OCI-LY1 (cell line): ENCODE results near the gene POLR2F.

Source experiments
- EZH2 ChIP-seq: fragments of 200-600 bp; sonication (generic), shearing (Covaris generic); IDR thresholded peaks from 2 replicates; pipeline ENCODE4 v1.8.0; 2017; ENCODE audit warnings: borderline replicate concordance, mixed run types, mild to moderate bottlenecking, antibody characterized with exemption, low read length, moderate library complexity, mixed read lengths
- TF ChIP-seq, protein P1 (sequence below): fragments of 200-600 bp; sonication (generic), shearing (Covaris generic); IDR thresholded peaks from 2 replicates; pipeline ENCODE4 v1.5.1; 2017; ENCODE audit warnings: mild to moderate bottlenecking, antibody characterized with exemption, low read length, moderate library complexity, mixed read lengths

DNA sequence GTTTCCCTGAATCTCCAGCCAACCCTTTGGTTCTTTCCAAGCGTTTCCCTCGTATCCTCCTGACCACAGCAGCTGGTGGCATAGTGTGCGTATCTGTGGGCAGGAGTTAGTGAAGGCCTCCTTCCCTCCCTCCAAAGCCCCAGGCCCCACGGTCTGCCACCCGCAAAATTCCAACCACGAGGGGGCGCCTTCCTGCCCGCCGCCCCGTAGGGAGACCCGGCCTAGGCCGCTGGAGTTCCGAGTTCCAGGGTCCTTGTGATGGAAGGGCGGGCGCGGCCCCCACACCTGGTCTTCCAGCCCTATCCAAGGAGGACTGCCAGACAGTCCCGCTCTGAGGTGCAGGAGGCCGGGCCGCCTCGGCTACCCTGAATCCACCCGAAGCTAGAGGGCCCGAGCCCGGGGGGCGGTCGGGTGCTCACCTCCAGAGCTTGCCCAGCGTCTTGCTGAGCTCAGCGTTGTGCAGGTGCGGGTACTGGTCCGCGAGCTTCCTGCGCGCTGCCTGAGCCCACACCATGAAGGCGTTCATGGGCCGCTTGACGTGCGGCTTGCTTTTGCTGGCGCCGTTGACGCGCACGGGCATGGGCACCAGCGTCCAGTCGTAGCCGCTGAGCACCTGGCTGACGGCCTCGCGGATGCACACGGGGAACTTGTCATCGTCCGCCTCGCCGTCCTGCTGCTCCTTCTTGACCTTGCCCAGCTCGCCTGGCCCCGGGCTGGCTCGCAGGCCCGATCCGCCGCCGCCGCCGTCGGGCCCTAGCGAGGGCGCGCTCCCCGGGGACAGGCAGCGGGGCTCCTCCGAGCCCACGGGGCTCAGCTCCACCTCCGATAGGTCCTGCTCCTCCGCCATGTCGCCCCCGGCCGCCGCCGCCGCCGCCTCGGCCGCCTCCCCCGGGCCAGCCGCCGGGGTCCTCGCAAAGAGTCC lies 29.7 kb downstream of the POLR2F start:
- TF ChIP-seq, protein P1, sequence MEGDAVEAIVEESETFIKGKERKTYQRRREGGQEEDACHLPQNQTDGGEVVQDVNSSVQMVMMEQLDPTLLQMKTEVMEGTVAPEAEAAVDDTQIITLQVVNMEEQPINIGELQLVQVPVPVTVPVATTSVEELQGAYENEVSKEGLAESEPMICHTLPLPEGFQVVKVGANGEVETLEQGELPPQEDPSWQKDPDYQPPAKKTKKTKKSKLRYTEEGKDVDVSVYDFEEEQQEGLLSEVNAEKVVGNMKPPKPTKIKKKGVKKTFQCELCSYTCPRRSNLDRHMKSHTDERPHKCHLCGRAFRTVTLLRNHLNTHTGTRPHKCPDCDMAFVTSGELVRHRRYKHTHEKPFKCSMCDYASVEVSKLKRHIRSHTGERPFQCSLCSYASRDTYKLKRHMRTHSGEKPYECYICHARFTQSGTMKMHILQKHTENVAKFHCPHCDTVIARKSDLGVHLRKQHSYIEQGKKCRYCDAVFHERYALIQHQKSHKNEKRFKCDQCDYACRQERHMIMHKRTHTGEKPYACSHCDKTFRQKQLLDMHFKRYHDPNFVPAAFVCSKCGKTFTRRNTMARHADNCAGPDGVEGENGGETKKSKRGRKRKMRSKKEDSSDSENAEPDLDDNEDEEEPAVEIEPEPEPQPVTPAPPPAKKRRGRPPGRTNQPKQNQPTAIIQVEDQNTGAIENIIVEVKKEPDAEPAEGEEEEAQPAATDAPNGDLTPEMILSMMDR, result peak; percentile 50; the same call in 1 of the 2 replicates
- no peak for TF ChIP-seq EZH2
